Measurements from ENCODE around the gene DLX3. TPM values are rescaled to one million over a fixed set of nuclear protein-coding genes. Genes with fewer than 3 reads are reported as not detected.
A peak's percentile ranks its signal among the peaks of the same experiment; 100 is the strongest.

Gene DLX3
- total RNA-seq, 1 donor from 2014 or later = not detected

DNA sequence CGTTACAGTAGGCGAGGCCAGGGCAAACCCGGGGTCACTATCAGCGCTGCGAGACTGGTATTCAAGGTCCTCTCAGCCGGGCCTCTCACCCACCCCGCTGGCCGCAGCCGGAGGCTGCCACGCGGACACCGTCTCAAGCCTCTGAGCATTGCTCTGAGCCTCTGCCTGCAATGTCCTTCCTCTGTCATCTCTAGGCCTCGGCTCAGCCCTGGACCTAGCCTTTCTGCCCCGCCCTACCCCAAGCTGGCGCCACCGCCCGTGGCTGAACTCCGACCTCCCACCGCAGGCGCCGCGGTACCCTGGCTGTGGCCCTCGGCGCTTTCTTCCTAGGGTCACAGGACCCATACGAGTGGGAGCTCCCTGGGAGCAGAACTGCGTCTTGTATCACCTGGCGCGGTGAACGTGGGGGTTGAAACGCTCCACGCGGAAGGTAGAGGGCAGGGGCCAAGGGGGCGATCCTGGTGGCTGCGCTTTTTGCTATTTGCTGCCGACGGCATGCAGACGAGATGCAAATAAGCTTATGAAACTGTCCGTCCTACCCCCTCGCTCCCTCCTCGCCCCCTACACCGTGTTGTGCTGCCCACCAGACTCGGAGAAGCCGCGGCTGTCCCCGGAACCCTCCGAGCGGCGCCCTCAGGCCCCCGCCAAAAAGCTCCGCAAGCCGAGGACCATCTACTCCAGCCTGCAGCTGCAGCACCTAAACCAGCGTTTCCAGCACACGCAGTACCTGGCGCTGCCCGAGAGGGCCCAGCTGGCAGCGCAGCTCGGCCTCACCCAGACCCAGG is 22.3 kb downstream of the DLX3 start:
- peaks cover 100% of the 10 kb centered on the region for H3K27me3 ChIP-seq (ENCODE audit: low read depth)
- H3K27ac ChIP-seq (replicated peaks) = no peak overlapping the region
- peaks cover 31% of the 10 kb centered on the region for H3K4me1 ChIP-seq
- H3K9me3 ChIP-seq (replicated peaks) = no peaks in the 10 kb centered on the region
- peak overlapping the region; percentile 39 for H3K4me3 ChIP-seq
- H3K36me3 ChIP-seq = no peaks in the 10 kb centered on the region
- no peak for DNase-seq
- intact Hi-C loops (cut with micrococcal nuclease) = no loop called here
- TF ChIP-seq CTCF (IDR thresholded peaks at IDR 0.05; ENCODE audit: borderline replicate concordance) = no peak

- intact Hi-C loops (cut with micrococcal nuclease) = no loop called here
These were observed 23.1 kb downstream of the DLX3 start for GRCh38 chr17:49971848-49972485.

GRCh38 chr17:49971199-49971847 is 23.7 kb downstream of the DLX3 start:
- intact Hi-C loops (cut with micrococcal nuclease) = no loop called here
- TF ChIP-seq CTCF (IDR thresholded peaks at IDR 0.05; ENCODE audit: borderline replicate concordance) = no peak
- Histone ChIP-seq H3K36me3 (no peaks in the 10 kb centered on the region), H3K4me1 (peaks cover 31% of the 10 kb centered on the region), H3K4me3 (peak overlapping the region; percentile 39), H3K27ac (replicated peaks) (no peak overlapping the region), H3K9me3 (replicated peaks) (no peaks in the 10 kb centered on the region), H3K27me3 (ENCODE audit: low read depth) (peaks cover 100% of the 10 kb centered on the region)
- no peak for DNase-seq

More at GRCh38 chr17:49971848-49972485, 23.1 kb downstream of the DLX3 start:
- Histone ChIP-seq H3K4me3 (peak overlapping the region; percentile 39), H3K36me3 (no peaks in the 10 kb centered on the region), H3K27me3 (ENCODE audit: low read depth) (peaks cover 100% of the 10 kb centered on the region), H3K9me3 (replicated peaks) (no peaks in the 10 kb centered on the region), H3K4me1 (peaks cover 31% of the 10 kb centered on the region), H3K27ac (replicated peaks) (no peak overlapping the region)
- no peak for DNase-seq
- no peak for TF ChIP-seq CTCF (IDR thresholded peaks at IDR 0.05; ENCODE audit: borderline replicate concordance)

DNA sequence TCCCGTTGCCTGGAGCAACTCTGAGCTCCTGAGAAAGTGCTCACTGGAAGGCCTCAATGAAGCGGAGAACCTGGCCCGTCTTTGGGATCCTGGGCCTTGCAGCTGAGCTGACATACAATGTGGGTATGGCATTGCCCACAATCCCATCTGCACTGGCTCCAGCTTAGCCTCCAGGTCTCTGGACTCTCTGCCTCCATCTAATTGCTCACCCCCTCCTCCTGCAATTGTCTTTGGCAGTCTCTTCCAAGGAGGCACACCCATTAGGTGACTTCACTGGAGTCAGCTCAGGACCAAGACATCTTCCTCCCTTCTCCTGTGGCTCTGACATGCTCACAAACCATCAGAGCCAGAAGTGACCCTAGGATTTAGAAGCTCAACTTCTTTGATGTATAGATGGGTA is 24.5 kb downstream of the DLX3 start:
- no peak for DNase-seq
- Histone ChIP-seq H3K27ac (replicated peaks) (no peak overlapping the region), H3K27me3 (ENCODE audit: low read depth) (peaks cover 100% of the 10 kb centered on the region), H3K36me3 (no peaks in the 10 kb centered on the region), H3K9me3 (replicated peaks) (no peaks in the 10 kb centered on the region), H3K4me3 (no peak overlapping the region), H3K4me1 (peaks cover 31% of the 10 kb centered on the region)
- intact Hi-C loops (cut with micrococcal nuclease) = no loop called here
- TF ChIP-seq CTCF (IDR thresholded peaks at IDR 0.05; ENCODE audit: borderline replicate concordance) = no peak

GRCh38 chr17:49969795-49970389 is 25.1 kb downstream of the DLX3 start:
- Histone ChIP-seq H3K27ac (replicated peaks) (no peak overlapping the region), H3K27me3 (ENCODE audit: low read depth) (peaks cover 100% of the 10 kb centered on the region), H3K4me3 (peak overlapping the region; percentile 64), H3K9me3 (replicated peaks) (no peaks in the 10 kb centered on the region), H3K36me3 (no peaks in the 10 kb centered on the region), H3K4me1 (peaks cover 37% of the 10 kb centered on the region)
- intact Hi-C loops (cut with micrococcal nuclease) = no loop called here
- no peak for DNase-seq
- TF ChIP-seq CTCF (IDR thresholded peaks at IDR 0.05; ENCODE audit: borderline replicate concordance) = no peak
